ENCODE measurements around the gene GHR.

GHR gene

DNA sequence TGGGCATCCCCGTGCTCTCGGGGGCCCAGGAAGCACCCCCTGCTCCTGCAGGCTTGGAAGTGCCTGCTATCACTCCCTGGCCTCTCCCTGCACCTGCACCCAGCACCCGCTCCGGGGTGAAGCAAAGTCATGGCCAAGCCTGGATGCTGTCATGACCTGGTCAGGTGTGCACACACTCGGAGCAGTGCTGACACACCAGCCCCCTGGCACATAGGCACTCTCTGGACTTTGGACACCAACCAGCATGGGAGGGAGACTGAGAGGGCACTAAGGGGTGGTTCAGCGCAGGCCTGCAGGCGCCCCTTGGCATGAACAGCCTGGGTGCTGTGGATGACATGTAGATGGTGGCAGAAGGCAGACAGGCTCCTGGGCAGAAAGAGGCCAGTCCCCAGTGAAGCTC, 158.6 kb downstream of the GHR start:
- Histone ChIP-seq H3K27me3 (ENCODE audit: insufficient read depth, low read depth, severe bottlenecking) (peaks cover 53% of the 10 kb centered on the region), H3K4me3 (ENCODE audit: low read depth, low read length) (no peak overlapping the region), H3K36me3 (no peaks in the 10 kb centered on the region), H3K27ac (no peak overlapping the region), H3K9me3 (ENCODE audit: severe bottlenecking) (no peaks in the 10 kb centered on the region)
- no peak for DNase-seq
- TF ChIP-seq, protein P1, sequence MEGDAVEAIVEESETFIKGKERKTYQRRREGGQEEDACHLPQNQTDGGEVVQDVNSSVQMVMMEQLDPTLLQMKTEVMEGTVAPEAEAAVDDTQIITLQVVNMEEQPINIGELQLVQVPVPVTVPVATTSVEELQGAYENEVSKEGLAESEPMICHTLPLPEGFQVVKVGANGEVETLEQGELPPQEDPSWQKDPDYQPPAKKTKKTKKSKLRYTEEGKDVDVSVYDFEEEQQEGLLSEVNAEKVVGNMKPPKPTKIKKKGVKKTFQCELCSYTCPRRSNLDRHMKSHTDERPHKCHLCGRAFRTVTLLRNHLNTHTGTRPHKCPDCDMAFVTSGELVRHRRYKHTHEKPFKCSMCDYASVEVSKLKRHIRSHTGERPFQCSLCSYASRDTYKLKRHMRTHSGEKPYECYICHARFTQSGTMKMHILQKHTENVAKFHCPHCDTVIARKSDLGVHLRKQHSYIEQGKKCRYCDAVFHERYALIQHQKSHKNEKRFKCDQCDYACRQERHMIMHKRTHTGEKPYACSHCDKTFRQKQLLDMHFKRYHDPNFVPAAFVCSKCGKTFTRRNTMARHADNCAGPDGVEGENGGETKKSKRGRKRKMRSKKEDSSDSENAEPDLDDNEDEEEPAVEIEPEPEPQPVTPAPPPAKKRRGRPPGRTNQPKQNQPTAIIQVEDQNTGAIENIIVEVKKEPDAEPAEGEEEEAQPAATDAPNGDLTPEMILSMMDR (IDR thresholded peaks at IDR 0.05; ENCODE audit: low read depth, low read length): no peak

DNA sequence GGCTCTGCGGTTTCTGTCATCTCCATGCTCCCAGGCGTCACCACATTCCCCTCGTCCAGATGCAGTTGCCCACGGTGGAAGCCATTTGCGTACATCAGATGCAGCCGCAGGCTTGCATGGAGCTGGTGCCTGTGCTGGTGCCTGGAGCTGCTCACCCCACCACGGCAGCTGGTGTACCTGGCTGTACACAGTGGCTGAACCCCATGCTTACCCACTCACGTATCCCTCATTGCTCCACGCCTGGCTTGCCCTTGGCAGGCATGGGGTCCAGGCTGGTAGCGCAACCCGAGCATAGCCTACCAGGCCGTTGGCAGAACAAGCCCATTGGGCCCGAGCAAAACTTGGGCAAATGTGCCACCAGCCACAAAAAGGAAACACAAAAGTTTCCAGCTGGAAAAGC, 159.5 kb downstream of the GHR start:
- Histone ChIP-seq H3K9me3 (ENCODE audit: severe bottlenecking) (no peaks in the 10 kb centered on the region), H3K36me3 (no peaks in the 10 kb centered on the region), H3K27ac (no peak overlapping the region), H3K4me3 (ENCODE audit: low read depth, low read length) (no peak overlapping the region), H3K27me3 (ENCODE audit: insufficient read depth, low read depth, severe bottlenecking) (peaks cover 59% of the 10 kb centered on the region)
- DNase-seq: no peak
- TF ChIP-seq, protein P1 (IDR thresholded peaks at IDR 0.05; ENCODE audit: low read depth, low read length): no peak

DNA sequence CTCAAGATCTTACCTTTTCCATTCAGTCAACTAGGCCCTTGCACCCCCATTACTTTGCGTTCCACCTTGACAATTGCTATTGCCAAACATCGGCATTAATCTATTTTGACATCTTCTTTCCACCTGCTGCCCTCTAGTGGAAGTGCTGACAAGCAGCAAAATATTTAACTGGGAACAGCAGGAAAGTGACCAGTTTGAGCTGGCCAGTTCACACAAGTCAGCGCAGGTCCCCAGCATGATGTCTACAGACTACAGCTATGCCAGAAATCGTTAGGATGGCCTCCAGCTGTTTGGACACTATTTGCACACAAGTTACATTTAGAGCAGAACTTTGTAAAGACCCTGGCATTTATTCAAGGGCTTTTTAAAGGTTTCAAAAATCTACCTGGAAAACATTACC, 160.1 kb downstream of the GHR start:
- peak; percentile 36 for DNase-seq
- no peaks in the 10 kb centered on the region for H3K36me3 ChIP-seq

GRCh38 chr5:42586625-42587024, 163.4 kb downstream of the GHR start:
- Histone ChIP-seq H3K27ac (no peak overlapping the region), H3K4me3 (ENCODE audit: low read depth, low read length) (no peak overlapping the region), H3K9me3 (ENCODE audit: severe bottlenecking) (no peaks in the 10 kb centered on the region), H3K36me3 (no peaks in the 10 kb centered on the region), H3K27me3 (ENCODE audit: insufficient read depth, low read depth, severe bottlenecking) (peaks cover 55% of the 10 kb centered on the region)
- TF ChIP-seq, protein P1 (IDR thresholded peaks at IDR 0.05; ENCODE audit: low read depth, low read length): no peak
- no peak for DNase-seq

More for the DNA sequence above, 160.1 kb downstream of the GHR start:
- Histone ChIP-seq H3K4me3 (ENCODE audit: low read depth, low read length) (no peak overlapping the region), H3K9me3 (ENCODE audit: severe bottlenecking) (no peaks in the 10 kb centered on the region), H3K27me3 (ENCODE audit: insufficient read depth, low read depth, severe bottlenecking) (peaks cover 60% of the 10 kb centered on the region), H3K27ac (no peak overlapping the region)
- TF ChIP-seq, protein P1 (IDR thresholded peaks at IDR 0.05; ENCODE audit: low read depth, low read length): peak; percentile 62

DNA sequence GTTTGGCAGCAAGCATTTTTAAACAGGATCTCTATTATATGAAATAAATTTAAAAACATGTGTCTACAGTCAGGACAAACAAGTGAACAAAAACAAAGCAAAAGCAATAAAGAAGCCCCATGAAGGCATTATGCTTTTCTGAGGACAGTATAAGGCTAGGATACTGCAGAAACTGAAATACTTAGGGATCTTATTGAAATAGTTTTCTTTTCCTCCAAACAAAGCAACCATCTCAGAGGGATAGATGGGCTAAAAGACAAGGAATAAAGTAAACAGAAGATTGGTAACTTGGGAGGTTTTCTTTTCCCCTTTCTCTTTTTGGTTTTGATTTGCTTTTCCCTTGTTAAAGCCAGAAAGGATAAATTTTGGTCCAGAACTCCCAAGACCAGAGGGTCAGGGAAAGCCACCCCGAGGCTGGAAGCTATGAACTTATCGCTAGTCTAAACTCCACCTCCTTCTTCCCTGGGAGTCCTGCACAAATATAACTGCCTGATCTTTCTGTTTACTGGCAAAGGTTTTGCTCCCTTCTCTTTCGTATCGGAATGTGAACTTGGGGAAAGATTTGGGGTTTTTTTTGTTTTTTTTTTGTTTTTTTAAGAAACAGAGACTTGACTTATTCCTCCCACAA, 164.0 kb downstream of the GHR start:
- no peak overlapping the region for H3K4me3 ChIP-seq (ENCODE audit: low read depth, low read length)
- H3K9me3 ChIP-seq (ENCODE audit: severe bottlenecking): no peaks in the 10 kb centered on the region
- DNase-seq: no peak
- H3K27me3 ChIP-seq (ENCODE audit: insufficient read depth, low read depth, severe bottlenecking): peaks cover 49% of the 10 kb centered on the region
- H3K27ac ChIP-seq: no peak overlapping the region
- TF ChIP-seq, protein P1 (IDR thresholded peaks at IDR 0.05; ENCODE audit: low read depth, low read length): no peak
- no peaks in the 10 kb centered on the region for H3K36me3 ChIP-seq

DNA sequence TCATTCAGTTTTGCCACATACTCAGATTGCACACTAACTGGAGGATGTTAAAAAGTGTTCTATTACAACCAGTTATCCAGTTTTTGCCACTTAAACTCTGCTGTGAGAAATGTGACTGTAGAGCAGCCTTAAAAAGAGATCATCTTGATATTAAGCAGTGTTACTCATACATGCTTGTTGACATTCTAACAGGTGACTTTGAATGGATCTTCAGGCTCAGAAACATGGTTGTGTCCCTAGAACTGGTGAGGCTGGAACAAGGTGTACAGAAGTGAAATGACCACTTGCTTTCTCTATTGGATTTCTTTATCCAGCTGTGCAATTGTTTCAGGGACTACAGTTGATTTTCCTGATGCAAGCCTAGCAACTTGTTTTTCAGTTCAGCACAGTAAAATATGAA, 167.3 kb downstream of the GHR start:
- Histone ChIP-seq H3K27ac (no peak overlapping the region), H3K36me3 (no peaks in the 10 kb centered on the region), H3K27me3 (ENCODE audit: insufficient read depth, low read depth, severe bottlenecking) (peaks cover 41% of the 10 kb centered on the region), H3K4me3 (ENCODE audit: low read depth, low read length) (no peak overlapping the region), H3K9me3 (ENCODE audit: severe bottlenecking) (peaks cover 3% of the 10 kb centered on the region)
- TF ChIP-seq, protein P1 (IDR thresholded peaks at IDR 0.05; ENCODE audit: low read depth, low read length): no peak
- no peak for DNase-seq
